H9 (cell line): Measurements from ENCODE around the gene RUBCN. TPM values are rescaled to one million over a fixed set of nuclear protein-coding genes. Genes with fewer than 3 reads are reported as not detected.
"Not testable (repeated sequence)": the region's sequence is repeated elsewhere in the genome, so short reads cannot be mapped to it uniquely, and the experiment has no call there.

Experiments used
- DNase-seq: peaks from one replicate; pipeline ENCODE4 v3.0.0-alpha.2; 2017
- H2AFZ ChIP-seq: one replicate; pipeline ENCODE4 v1.6.1; 2013; ENCODE audit warnings: mild to moderate bottlenecking, low read length, control low read depth, moderate library complexity
- H2AK5ac ChIP-seq: 2 replicates; pipeline ENCODE4 v1.6.1; 2013; ENCODE audit warnings: low read length, control low read depth, mixed read lengths; ENCODE audit not compliant: insufficient read length
- H2BK120ac ChIP-seq: one replicate; pipeline ENCODE4 v1.6.1; 2013; ENCODE audit warnings: low read depth, mild to moderate bottlenecking, low read length, control low read depth, inconsistent platforms; ENCODE audit not compliant: poor library complexity, severe bottlenecking
- H2BK12ac ChIP-seq: 2 replicates; pipeline ENCODE4 v1.6.1; 2013; ENCODE audit warnings: low read length, control low read depth, mixed read lengths, low read depth; ENCODE audit not compliant: insufficient read length
- H2BK15ac ChIP-seq: 2 replicates; pipeline ENCODE4 v1.6.1; 2013; ENCODE audit warnings: low read depth, low read length, control low read depth
- H2BK20ac ChIP-seq: one replicate; pipeline ENCODE4 v1.6.1; 2013; ENCODE audit warnings: low read depth, mild to moderate bottlenecking, low read length, control low read depth, inconsistent platforms; ENCODE audit not compliant: poor library complexity, severe bottlenecking
- H2BK5ac ChIP-seq: 2 replicates; pipeline ENCODE4 v1.6.1; 2013; ENCODE audit warnings: low read length, control low read depth, mixed read lengths; ENCODE audit not compliant: insufficient read length
- H3K14ac ChIP-seq: 2 replicates; pipeline ENCODE4 v1.6.1; 2013; ENCODE audit warnings: low read length, control low read depth; ENCODE audit not compliant: insufficient read depth
- H3K18ac ChIP-seq: 2 replicates; pipeline ENCODE4 v1.6.1; 2013; ENCODE audit warnings: low read depth, mild to moderate bottlenecking, mixed read lengths, low read length, control low read depth; ENCODE audit not compliant: insufficient read length
- H3K23ac ChIP-seq: 2 replicates; pipeline ENCODE4 v1.6.1; 2013; ENCODE audit warnings: low read length, control low read depth, mixed read lengths, low read depth; ENCODE audit not compliant: insufficient read length
- H3K23me2 ChIP-seq: 2 replicates; pipeline ENCODE4 v1.6.1; 2013; ENCODE audit warnings: low read depth, mild to moderate bottlenecking, mixed read lengths, low read length, control low read depth; ENCODE audit not compliant: insufficient read length, poor library complexity, severe bottlenecking
- H3K27ac ChIP-seq: 2 replicates; pipeline ENCODE4 v1.5.1; 2013; ENCODE audit warnings: low read length, control low read depth, mixed read lengths, low read depth; ENCODE audit not compliant: insufficient read length
- H3K27me3 ChIP-seq: 2 replicates; pipeline ENCODE4 v1.6.1; 2013; ENCODE audit warnings: low read length, control low read depth, inconsistent platforms; ENCODE audit not compliant: insufficient read depth
- H3K4ac ChIP-seq: 2 replicates; pipeline ENCODE4 v1.6.1; 2013; ENCODE audit warnings: low read depth, mild to moderate bottlenecking, control low read depth, inconsistent platforms, low read length, moderate library complexity
- H3K4me1 ChIP-seq: 2 replicates; pipeline ENCODE4 v1.6.1; 2013; ENCODE audit warnings: low read length, control low read depth, inconsistent platforms; ENCODE audit not compliant: insufficient read depth
- H3K4me2 ChIP-seq: 2 replicates; pipeline ENCODE4 v1.6.1; 2013; ENCODE audit warnings: low read length, control low read depth, mixed read lengths; ENCODE audit not compliant: insufficient read length, insufficient read depth
- H3K56ac ChIP-seq: 2 replicates; pipeline ENCODE4 v1.6.1; 2013; ENCODE audit warnings: low read depth, mild to moderate bottlenecking, mixed read lengths, low read length, control low read depth; ENCODE audit not compliant: insufficient read length
- H3K79me1 ChIP-seq: 2 replicates; pipeline ENCODE4 v1.6.1; 2013; ENCODE audit warnings: low read depth, mild to moderate bottlenecking, moderate library complexity, low read length, control low read depth, inconsistent platforms; ENCODE audit not compliant: insufficient read depth, poor library complexity, severe bottlenecking
- H3K79me2 ChIP-seq: 2 replicates; pipeline ENCODE4 v1.6.1; 2013; ENCODE audit warnings: low read length, control low read depth, inconsistent platforms; ENCODE audit not compliant: insufficient read depth
- H3K9ac ChIP-seq: 2 replicates; pipeline ENCODE4 v1.6.1; 2013; ENCODE audit warnings: low read length, control low read depth, mixed read lengths; ENCODE audit not compliant: insufficient read length; ENCODE audit errors: extremely low read depth
- H3K9me3 ChIP-seq: one replicate; pipeline ENCODE4 v1.6.1; 2013; ENCODE audit warnings: low read depth, low read length, inconsistent platforms; ENCODE audit not compliant: control insufficient read depth
- H3T11ph ChIP-seq: one replicate; pipeline ENCODE4 v1.6.1; 2013; ENCODE audit warnings: mild to moderate bottlenecking, low read length, control low read depth, inconsistent platforms
- H4K20me1 ChIP-seq: one replicate; pipeline ENCODE4 v1.6.1; 2013; ENCODE audit not compliant: control insufficient read depth, insufficient read length, insufficient read depth
- H4K5ac ChIP-seq: 2 replicates; pipeline ENCODE4 v1.6.1; 2013; ENCODE audit warnings: low read depth, mild to moderate bottlenecking, mixed read lengths, low read length, control low read depth; ENCODE audit not compliant: insufficient read length
- H4K8ac ChIP-seq: replicated peaks from 2 replicates; pipeline ENCODE4 v1.6.1; 2013; ENCODE audit warnings: low read length, control low read depth, mixed read lengths, low read depth; ENCODE audit not compliant: insufficient read length
- H4K91ac ChIP-seq: 2 replicates; pipeline ENCODE4 v1.6.1; 2013; ENCODE audit warnings: low read depth, mild to moderate bottlenecking, moderate library complexity, mixed read lengths, low read length, control low read depth; ENCODE audit not compliant: insufficient read length
- H3K27ac Mint-ChIP-seq, 3 experiments: 2 replicates in 2 of 3; 3 replicates in 1 of 3; pipeline ENCODE4 v1.8.0; 2020 to 2021; ENCODE audit warnings: mixed read lengths in 3 of 3, mild to moderate bottlenecking in 1 of 3, moderate library complexity in 1 of 3
- H3K27me3 Mint-ChIP-seq: 2 replicates; pipeline ENCODE4 v1.8.0; 2021; ENCODE audit warnings: low read depth, mild to moderate bottlenecking, moderate library complexity, mixed read lengths
- H3K36me3 Mint-ChIP-seq, 3 experiments: 2 replicates in 2 of 3; 3 replicates in 1 of 3; pipeline ENCODE4 v1.8.0; 2020 to 2021; ENCODE audit warnings: low read depth in 3 of 3, mixed read lengths in 3 of 3; ENCODE audit not compliant: insufficient read depth in 1 of 3
- H3K4me1 Mint-ChIP-seq, 2 experiments: 2 replicates each; pipeline ENCODE4 v1.8.0; 2020; ENCODE audit warnings: mixed read lengths in 2 of 2
- H3K4me3 Mint-ChIP-seq, 2 experiments: 2 replicates in 1 of 2; 3 replicates in 1 of 2; pipeline ENCODE4 v1.8.0; 2020 to 2021; ENCODE audit warnings: mild to moderate bottlenecking in 2 of 2, mixed read lengths in 2 of 2, moderate library complexity in 1 of 2
- H3K9me3 Mint-ChIP-seq, 2 experiments: 2 replicates in 1 of 2; 3 replicates in 1 of 2; pipeline ENCODE4 v1.8.0; 2020; ENCODE audit warnings: mild to moderate bottlenecking in 2 of 2, mixed read lengths in 2 of 2, moderate library complexity in 1 of 2
- WGBS: extraction: QIAGEN DNeasy Blood & Tissue Kit; methylation state at CpG from one replicate; pipeline ENCODE4 v1.1.7; 2013; ENCODE audit warnings: missing lambda C conversion rate, low lambda C conversion rate, mixed read lengths; ENCODE audit not compliant: insufficient read length; ENCODE audit errors: extremely low coverage; 5-methylcytosine and 5-hydroxymethylcytosine counted together
- total RNA-seq: library from RNA; stranded (reverse); gene quantifications from 2 replicates; pipeline ENCODE4 v1.2.1, GENCODE V29; 2021

The RUBCN gene
- total RNA-seq, 1 experiment from 2014 or later, result 17.7 TPM

DNA sequence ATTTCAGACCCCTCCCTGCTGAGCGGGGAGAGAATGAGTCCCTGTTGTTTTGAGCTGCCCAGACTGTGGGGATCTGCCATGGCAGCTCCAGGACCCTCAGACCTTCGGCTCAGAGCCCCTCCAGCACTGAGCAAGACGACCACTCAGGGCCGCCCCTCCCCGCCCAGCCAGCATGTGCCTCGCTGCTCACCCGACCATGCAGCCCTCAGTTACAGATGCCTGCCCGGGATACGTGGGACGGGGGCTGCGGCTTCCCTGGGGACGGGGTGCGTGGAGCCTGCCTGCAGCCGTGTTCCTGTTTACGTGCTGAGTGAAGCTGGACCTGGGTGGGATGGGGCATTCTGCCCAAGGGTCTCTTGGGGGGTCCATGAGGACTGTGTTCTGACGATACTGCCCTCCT lies 77.0 kb downstream of the RUBCN start:
- H3K9me3 ChIP-seq, H2AFZ ChIP-seq, H3K4me2 ChIP-seq, H4K20me1 ChIP-seq, H3K4me3 Mint-ChIP-seq, H3K36me3 Mint-ChIP-seq, H3K27ac Mint-ChIP-seq, H3K27ac ChIP-seq, H3K4me1 ChIP-seq, H3T11ph ChIP-seq, H3K79me2 ChIP-seq, H3K79me1 ChIP-seq, H3K9me3 Mint-ChIP-seq, H2BK12ac ChIP-seq, H4K8ac ChIP-seq, H2BK15ac ChIP-seq, H3K23me2 ChIP-seq, H3K4ac ChIP-seq, H3K14ac ChIP-seq, H3K9ac ChIP-seq, H4K91ac ChIP-seq, H3K56ac ChIP-seq, H2BK5ac ChIP-seq, H2BK120ac ChIP-seq, H3K18ac ChIP-seq, H4K5ac ChIP-seq, H2BK20ac ChIP-seq, DNase-seq, H3K27me3 Mint-ChIP-seq, H3K23ac ChIP-seq, H2AK5ac ChIP-seq, H3K27me3 ChIP-seq: not testable (repeated sequence)
- no CpG with 5 or more reads among the region's 16 CpGs for WGBS
- peaks cover 9 to 12% of the 10 kb centered on the region in 2 experiments for H3K4me1 Mint-ChIP-seq

DNA sequence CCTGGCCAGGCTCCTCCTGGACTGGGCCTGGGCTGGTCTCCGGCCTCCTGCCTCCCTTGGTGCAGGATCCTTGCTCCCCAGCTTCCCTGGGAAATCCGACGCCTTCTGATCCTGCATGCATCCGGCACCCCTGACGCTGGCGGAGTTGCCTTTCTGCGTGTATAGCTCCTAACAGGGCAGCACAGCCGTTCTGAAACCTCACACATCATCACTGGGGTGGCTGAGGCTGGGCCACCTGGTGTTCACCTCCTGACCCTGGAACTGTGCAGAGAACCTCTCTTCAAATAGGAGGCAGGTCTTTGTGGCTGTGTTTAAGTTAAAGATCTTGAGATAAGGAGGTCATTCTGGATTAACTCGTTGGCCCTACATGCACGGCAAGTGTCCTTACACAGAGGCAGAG lies 77.6 kb downstream of the RUBCN start:
- DNase-seq, H3K14ac ChIP-seq, H3K18ac ChIP-seq, H3K9me3 ChIP-seq, H2BK15ac ChIP-seq, H3K4ac ChIP-seq, H2AFZ ChIP-seq, H3K27me3 ChIP-seq, H3T11ph ChIP-seq, H4K20me1 ChIP-seq, H3K9ac ChIP-seq, H3K23ac ChIP-seq, H3K56ac ChIP-seq, H3K4me1 ChIP-seq, H3K27me3 Mint-ChIP-seq, H2AK5ac ChIP-seq, H2BK5ac ChIP-seq, H3K23me2 ChIP-seq, H3K79me2 ChIP-seq, H3K36me3 Mint-ChIP-seq, H3K27ac ChIP-seq, H2BK120ac ChIP-seq, H4K5ac ChIP-seq, H3K4me3 Mint-ChIP-seq, H3K79me1 ChIP-seq, H3K27ac Mint-ChIP-seq, H3K4me2 ChIP-seq, H2BK20ac ChIP-seq, H4K8ac ChIP-seq, H2BK12ac ChIP-seq, H4K91ac ChIP-seq, H3K9me3 Mint-ChIP-seq: not testable (repeated sequence)
- WGBS, result no CpG with 5 or more reads among the region's 10 CpGs
- H3K4me1 Mint-ChIP-seq, result peaks cover 9 to 12% of the 10 kb centered on the region in 2 experiments
